Measurements from ENCODE around the gene DAPK2.

The DAPK2 gene

GRCh38 chr15:64046421-64047153 is at the start of gene DAPK2:
Gene DAPK2 (minus strand): TSS chr15:64046485. CDS start chr15:64040261, 6,224 bp downstream.
- Histone ChIP-seq H3K27ac (peak within 1 kb of the TSS in 1 of 2 donors; percentile 33), H3K4me3 (peak within 1 kb of the TSS; percentile 84)
- no peak for DNase-seq (ENCODE audit: low spot score)
- peak; percentile 56 for TF ChIP-seq CTCF (IDR thresholded peaks at IDR 0.05)

DNA sequence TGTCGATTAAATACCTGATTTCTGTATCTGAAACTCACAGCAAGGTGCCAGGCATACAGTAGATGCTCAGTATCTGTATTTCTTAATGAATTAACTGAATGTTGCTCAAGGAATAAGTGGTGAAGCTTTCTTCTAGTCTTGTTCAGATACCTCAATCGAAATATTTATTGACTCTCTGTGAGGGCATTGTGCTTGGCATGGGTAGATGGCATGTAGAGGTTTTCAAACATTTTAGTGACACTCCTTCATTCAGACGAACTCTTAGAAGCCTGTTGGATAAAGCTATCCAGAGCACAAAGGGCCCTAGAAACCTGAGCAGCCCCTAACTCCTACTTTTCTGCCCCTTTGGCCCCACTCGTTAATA is 49.1 kb upstream of the DAPK2 start:
- peak overlapping the region; percentile 78 to 90 for H3K27ac ChIP-seq
- DNase-seq (ENCODE audit: low spot score) = no peak
- peak overlapping the region; percentile 82 for H3K4me3 ChIP-seq
- TF ChIP-seq CTCF (IDR thresholded peaks at IDR 0.05) = no peak

DNA sequence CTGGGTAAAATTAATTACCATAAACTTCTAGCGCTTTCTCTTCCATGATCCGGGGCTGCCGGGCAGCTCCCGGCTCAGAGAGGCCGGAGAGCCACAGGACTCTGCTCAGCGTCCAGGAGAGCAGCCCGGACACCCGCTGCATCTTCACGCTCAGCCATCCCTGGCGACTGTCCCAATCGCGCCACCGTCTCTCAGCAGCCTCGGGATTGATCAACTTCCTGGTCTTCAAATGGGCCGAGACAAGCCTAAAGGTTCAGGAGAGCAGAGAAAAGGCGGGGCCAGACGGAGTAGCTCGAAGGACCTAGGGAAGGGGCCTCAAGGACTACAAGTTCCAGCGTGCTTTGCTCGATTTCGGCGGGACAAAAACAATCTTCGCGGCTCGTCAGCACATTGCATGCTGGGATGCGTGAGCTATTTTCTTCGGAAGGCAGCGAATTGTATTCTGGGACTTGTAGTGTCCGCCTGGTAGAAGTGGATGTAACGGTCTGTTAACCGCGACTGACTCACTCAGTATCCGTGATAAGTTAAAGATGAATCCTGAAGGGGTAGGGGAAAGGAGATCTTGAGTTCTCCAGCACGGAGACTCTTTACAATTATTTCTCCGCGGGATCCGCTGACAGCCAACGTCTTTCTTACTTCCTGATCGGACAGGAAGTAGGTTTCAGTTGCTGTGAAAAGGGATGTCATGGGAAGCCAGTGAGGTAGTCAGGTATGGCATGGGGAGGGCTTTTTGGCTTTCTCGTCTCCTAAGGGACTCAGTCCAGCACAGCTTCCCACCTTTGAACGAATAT is 47.5 kb upstream of the DAPK2 start, which contains the start of gene CIAO2A:
CIAO2A (minus strand) TSS at position 212 of the 791 bp plus-strand sequence; CDS start at position 142, 70 bp downstream.
- Histone ChIP-seq H3K27ac (peak within 1 kb of the TSS; percentile 90 to 91), H3K4me3 (peak within 1 kb of the TSS; percentile 82)
- no peak for TF ChIP-seq CTCF (IDR thresholded peaks at IDR 0.05)
- peak; percentile 96 for DNase-seq (ENCODE audit: low spot score)

DNA sequence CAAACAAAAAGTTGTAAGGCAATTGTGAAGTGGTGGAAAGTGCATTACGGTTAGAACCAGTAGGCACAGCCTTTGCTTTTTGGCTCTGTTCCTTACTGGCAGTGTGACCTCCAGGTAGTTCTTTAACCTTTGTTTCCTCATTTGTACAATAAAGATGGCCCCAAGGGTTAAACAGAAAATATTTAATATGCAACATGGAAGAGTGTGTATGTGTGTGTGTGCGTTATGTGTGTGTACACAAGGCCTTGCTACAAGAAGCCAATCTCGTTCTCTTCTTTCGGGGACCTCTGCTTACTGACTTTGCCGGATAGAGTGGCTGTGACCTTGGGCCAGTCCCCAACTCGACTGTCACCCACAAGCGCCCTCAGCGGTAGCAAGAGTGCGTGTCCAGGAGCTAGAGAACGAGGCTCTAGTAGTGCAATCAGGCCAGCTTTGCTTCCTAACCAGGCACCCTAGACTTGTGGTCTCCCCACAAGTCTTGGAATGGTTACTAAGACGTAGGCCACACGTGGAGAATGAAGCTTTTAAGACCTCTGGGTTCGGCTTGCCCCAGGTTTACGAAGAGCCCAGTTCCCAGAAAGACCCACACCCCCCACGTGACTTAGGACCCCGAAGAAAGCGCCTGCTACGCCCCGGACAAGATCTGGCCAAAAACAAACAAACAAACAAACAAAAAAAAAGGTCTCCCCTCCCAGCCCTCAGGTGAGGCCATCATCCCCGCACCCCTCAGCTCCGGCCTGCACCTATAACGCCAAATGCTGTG is 46.8 kb upstream of the DAPK2 start:
- H3K4me3 ChIP-seq = peak overlapping the region; percentile 82
- TF ChIP-seq CTCF (IDR thresholded peaks at IDR 0.05) = no peak
- H3K27ac ChIP-seq = peak overlapping the region; percentile 90 to 91
- no peak for DNase-seq (ENCODE audit: low spot score)

- no peak overlapping the region for H3K27ac ChIP-seq
- no peak for TF ChIP-seq CTCF (IDR thresholded peaks at IDR 0.05)
- DNase-seq (ENCODE audit: low spot score) = no peak
- peak overlapping the region; percentile 82 for H3K4me3 ChIP-seq
These were observed 46.0 kb upstream of the DAPK2 start for GRCh38 chr15:64092075-64092820.

- TF ChIP-seq CTCF (IDR thresholded peaks at IDR 0.05) = no peak
- H3K4me3 ChIP-seq = no peak overlapping the region
- peak overlapping the region in 1 of 2 donors; percentile 0 for H3K27ac ChIP-seq
- no peak for DNase-seq (ENCODE audit: low spot score)
These were observed 44.2 kb upstream of the DAPK2 start for GRCh38 chr15:64090527-64090926.

Data from coronary artery (tissue), 2 donors.